Muscle of back (tissue), 11 donors: Measurements from ENCODE around the gene RIPK4. TPM values are rescaled to one million over a fixed set of nuclear protein-coding genes. Genes with fewer than 3 reads are reported as not detected.
"Not testable (repeated sequence)": the region's sequence is repeated elsewhere in the genome, so short reads cannot be mapped to it uniquely, and the experiment has no call there.

Experiments used
- DNase-seq, 3 donors: peaks; one replicate each; pipeline versions ENCODE4 v3.0.0 to v3.0.0-alpha.2; 2013
- polyA plus RNA-seq, 10 donors: library from polyadenylated mRNA; unstranded; fragments of 120-200 nt; gene quantifications; one replicate each; pipeline ENCODE4 v1.2.1, GENCODE V29; 2013; ENCODE audit not compliant: insufficient read length in 10 of 10

The RIPK4 gene
- polyA plus RNA-seq, 10 donors, result 0.15 to 3.1 (median 0.26) TPM

DNA sequence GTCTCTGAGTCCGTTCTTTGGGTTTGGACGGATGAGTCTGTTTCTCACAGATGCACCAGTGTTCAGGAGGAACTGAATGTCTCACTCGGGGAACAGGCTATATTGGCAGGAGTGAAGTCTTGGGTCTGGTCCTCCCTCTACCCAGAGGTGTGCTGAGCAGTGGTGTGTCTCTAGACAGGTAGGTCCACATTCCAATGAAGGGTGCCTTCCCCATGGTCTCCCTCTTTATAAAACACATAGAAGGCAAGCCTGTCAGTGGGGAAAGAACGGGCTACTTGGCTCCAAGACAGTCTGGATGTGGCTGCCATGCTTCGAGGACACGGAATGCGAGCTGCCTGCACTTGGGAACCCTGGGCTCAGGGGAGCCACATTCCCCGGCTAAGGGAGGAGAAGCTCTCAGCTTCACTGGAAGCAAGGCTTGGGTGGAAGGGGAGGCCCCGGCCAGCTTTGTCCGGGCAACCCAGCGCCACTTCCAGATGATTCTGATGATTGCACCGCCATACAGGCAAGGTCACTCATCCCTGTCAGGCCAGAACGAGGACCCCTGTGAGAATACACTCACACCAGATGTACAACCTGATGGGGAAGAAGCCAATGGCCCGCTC, 29.7 kb upstream of the RIPK4 start:
- DNase-seq, result no peak

DNA sequence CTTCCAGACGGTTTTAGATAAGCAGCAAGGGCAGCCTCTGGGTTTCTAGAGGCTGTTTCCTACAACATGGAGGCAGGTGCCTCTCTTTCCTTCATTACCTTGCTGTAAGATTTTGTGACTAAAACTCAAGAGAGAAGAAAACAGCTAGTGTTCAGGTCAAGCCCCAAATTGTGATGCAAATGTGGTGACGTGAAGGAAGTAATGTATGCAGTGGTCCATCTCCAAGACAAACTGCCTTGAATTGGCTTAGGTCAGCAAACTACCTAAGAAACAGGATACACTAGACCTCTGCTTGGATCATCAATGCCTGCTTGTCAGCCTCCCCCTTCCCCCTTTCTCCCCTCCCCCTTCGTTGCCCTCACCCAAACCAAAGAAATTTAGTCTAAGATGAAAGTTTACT, 28.9 kb upstream of the RIPK4 start:
- DNase-seq, result no peak

GRCh38 chr21:41794600-41794999, 27.7 kb upstream of the RIPK4 start:
- DNase-seq, result no peak

- no peak for DNase-seq
These were observed 25.9 kb upstream of the RIPK4 start for GRCh38 chr21:41792711-41793110.

GRCh38 chr21:41786509-41786987, 19.7 kb upstream of the RIPK4 start:
- DNase-seq, result peak in 1 of 3 donors; percentile 62

DNA sequence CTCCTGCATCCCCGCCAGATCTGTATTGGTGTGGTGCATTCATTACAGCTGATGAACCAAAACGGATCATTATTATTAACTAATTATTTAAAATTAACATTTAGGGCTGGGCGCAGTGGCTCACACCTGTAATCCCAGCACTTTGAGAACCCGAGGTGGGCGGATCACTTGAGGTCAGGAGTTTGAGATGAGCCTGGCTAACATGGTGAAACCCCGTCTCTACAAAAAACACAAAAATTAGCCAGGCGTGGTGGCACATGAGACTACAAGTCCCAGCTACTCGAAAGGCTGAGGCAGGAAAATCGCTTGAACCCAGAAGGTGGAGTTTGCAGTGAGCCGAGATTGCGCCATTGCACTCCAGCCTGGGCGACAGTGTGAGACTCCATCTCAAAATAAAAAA, 18.4 kb upstream of the RIPK4 start:
- not testable (repeated sequence) for DNase-seq

DNA sequence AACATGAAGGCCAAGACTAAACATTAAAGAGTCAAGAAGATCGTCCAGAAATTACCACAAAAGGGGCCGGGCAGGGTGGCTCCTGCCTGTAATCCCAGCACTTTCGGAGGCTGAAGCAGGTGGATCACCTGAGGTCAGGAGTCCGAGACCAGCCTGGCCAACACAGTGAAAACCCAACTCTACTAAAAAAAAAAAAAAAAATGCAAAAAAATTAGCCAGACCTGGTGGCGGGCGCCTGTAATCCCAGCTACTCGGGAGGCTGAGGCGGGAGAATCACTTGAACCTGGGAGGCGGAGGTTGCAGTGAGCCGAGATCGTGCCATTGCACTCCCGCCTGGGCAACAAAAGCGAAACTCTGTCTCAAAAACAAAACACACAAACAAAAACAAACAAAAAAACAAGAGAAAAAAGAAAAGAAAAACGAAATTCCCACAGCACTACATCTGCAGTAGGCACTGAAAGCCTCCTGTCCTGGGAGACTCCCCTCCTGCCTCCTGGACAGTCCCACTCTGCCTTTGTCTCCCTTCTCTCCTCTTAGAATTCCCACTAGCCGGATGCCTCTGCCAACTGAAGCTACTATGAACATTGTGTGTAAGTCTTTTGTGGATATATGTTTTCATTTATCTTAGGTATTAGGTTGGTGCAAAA, 17.7 kb upstream of the RIPK4 start:
- no peak for DNase-seq

GRCh38 chr21:41783476-41784180, 16.8 kb upstream of the RIPK4 start:
- DNase-seq, result no peak

GRCh38 chr21:41781050-41781410, 14.2 kb upstream of the RIPK4 start:
- DNase-seq, result no peak

DNA sequence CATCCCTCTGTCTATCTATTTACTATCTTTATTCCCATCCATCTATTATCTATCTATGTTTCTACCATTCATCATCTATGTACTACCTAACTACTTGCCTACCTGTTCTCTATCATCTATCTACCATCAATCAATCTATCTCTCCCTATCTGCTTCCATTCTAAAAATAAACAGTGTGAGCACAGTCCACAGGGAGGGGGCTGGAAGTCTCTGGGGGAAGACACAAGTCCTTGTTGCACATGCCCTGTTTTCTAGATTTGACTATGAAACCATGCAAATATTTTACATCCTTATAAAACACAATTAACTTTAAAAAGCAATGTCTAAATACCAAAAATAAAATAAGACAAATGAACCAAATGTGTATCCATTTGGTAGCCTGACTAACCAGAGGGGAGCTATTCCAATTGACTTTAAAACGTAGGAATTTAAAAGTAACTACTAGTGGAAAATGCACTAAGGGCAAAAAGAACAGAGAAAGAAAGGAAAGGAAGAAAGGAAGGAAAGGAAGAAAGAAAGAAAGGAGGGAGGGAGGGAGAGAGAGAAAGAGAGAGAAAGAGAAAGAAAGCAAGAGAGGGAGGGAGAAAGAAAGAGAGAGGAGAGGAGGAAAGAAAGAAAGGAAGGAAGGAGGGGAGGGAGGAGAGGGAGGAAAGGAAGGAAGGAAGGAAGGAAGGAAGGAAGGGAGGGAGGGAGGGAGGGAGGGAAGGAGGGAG, 13.6 kb upstream of the RIPK4 start:
- DNase-seq, result no peak

GRCh38 chr21:41779659-41780058, 12.8 kb upstream of the RIPK4 start:
- no peak for DNase-seq

- DNase-seq, result no peak
These were observed 12.2 kb upstream of the RIPK4 start for GRCh38 chr21:41778930-41779600.

DNA sequence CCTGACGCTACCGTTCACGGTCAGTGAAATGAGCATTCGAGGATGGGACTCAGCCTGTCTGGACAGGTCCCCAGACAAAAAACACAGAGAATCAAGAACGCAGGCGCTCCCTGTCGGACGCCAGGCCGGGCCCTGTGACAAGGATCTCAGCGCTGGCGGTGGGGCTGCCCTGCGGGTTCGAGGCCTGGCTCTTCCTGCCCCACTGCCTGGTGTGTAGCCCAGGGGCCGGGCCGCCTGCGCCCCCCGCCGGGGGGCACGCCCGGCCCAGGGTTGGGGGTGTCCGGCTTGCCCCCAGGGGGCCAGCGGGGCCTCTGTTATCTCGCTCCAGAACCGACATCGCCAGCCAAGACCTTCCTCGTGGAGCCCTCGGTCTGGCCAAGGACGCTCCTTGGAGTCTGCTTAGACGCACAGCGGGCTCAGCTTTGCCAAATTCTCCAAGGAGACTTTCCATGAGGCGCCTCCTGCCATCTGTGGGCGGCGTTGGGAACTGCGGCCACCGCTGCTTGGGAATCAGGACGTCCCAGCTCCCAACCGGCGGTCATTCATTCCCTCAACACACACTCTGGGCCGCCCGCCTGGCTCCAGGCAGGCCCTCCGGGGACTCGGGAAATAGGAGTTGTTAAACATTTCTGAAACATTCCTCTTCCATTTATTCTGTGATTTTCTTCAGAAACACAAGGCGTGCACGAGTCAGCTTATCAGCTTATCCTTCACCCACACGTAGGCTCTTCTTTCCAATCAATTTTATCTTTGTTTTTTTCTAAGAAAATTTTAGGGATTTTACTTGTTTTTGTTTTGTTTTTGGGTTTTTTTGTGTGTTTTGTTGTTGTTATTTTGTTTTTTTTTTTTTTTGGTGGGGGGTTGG, 11.3 kb upstream of the RIPK4 start:
- DNase-seq, result peak; percentile 76 to 91 (median 84)

- DNase-seq, result no peak
These were observed 9.9 kb upstream of the RIPK4 start for GRCh38 chr21:41776778-41777177.

DNA sequence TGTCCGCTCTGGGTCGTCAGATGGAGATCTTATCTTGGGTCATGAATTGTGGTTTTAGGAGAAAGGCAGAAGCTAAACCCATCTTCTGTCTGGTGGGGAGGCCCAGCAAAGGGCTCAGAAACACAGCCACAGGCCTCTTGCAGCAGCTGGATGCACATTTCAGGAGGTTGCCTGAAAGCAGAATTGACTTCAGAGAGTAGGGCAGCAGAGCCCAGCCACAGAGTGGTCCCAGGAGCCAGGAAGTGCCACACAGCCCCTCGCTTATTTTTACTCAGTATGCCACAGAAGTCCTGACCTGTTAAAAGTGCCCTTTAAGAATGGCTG, 8.3 kb upstream of the RIPK4 start:
- no peak for DNase-seq

DNA sequence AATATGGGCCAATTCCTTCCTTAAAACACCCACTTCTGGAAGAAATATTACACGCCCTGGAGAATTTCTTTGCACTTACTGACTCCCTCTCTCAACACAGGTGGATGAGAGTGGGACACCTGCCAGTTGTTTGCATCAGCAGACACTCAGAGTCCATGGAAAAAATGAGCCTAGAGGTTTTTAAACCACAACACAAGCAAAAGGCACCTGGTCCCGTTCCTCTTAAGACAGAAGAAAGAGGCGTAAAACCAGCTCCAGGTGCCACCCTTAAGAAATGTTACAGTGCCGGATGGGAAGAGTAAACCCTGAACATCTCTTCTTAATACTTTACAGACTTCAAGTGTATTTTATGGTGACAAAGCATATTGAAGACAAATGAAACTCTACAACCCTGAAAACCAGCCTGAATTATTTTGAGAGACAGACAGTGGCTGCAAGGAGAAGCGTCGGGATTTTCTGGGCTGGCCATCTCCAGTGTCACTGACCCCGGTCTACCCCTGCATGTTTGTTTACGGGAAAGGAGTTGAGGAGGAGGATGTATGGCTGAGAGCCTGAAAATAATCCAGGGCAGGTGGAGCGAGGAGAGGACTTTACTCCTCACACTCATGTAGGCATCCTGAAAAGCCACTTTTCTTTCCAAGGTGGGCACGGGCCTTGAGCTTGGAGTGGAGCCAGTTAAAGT, 7.8 kb upstream of the RIPK4 start:
- DNase-seq, result no peak

- no peak for DNase-seq
These were observed 5.7 kb upstream of the RIPK4 start for GRCh38 chr21:41772351-41773080.

DNA sequence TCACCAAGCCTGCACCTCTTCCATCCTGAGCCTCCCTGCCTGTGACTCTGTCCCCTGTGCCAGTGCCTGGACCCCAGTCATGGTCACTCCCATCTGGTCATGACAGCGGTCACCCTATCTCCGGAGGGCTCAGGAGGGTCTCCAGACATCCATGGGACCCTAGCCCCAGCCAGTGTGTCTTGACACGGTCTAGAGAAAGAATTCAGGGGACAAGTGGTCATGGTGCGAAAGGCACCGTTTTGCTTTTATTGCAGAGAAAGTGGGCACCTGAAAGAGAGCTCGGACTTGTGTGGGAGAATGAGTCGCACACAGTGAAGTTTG, 4.7 kb upstream of the RIPK4 start:
- DNase-seq, result no peak

DNA sequence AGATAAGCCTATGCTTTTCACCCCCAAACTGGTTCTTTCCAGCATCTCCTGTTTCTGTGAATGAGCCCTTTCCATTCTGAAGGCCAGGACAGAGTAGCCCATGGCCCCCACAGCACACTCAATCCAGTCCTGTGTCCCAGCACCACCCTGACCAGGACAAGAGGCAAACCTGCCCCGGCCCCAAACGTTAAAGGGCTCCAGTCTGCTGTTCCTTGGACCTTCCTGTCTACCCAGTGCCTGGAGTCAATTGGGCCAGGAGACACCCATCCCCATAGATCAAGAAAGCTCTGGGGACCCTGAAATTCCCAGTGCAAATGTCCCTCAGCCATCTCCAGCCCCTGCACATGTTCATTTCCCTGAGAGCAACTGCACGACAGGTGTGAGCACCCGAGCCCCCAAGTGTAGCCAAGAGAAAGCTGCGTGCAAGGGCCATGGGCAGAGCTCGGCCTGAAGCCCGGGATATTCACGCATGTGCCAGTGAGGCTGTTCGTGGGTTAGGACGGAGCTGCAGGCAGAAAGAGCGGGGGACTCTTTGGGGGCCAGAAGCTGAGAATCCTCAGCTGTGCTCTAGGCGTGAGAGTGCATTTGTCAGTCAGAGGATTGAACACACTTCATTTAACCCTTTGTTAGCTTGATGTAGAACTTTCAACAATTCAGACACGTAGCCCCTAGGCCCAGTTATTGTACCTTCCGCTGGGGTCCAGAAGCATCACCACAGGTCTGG, 4.2 kb upstream of the RIPK4 start:
- DNase-seq, result no peak
